GM18858 (cell line): ENCODE data around the gene BDKRB1.

ENCODE experiments used
- ATAC-seq: cut with Tn5 transposase; IDR thresholded peaks from one replicate; pipeline ENCODE4 v1.9.1; 2021; ENCODE audit not compliant: unreplicated experiment

Gene BDKRB1

DNA sequence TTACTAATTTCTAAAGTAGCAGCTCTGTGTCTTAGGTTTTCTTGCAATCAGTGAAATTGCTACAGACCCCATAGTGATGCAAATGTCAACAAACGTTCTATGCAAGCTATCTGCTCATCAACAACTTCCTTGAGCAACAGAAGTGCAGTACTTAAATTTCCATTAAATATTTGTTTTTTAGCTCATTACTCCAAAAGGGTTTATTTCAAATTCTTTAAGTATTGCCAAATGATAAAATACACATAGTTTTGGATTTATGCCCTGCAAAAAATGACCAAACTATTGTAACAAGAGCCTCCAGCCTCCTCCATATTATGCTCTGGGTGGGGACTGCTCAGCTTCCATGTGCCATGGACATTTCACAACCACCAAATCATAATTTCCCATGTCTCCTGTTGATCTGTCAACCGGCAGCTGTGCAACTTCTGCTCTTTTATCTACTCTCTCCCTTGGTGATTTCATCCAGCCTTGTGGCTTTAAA, 4.4 kb downstream of the BDKRB1 start:
- no peak for ATAC-seq

DNA sequence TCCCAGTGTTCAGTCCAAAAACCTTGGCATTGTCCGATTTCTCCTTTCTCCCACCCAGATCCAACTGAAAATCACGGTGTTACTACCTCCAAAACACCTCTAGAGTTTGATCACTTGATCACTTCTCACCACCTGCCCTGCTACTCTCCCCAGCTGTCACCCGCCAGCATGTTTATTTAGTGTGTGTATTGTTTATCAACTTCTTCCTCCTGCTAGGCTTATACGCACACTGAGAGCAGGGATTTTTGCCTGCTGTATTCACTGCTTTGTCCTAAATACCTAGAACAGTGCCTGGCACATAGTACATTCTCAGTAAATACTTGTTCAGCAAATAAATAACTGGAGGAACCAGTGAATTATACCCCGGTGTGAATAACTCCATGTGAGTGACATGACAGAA, 5.0 kb downstream of the BDKRB1 start:
- ATAC-seq: no peak

DNA sequence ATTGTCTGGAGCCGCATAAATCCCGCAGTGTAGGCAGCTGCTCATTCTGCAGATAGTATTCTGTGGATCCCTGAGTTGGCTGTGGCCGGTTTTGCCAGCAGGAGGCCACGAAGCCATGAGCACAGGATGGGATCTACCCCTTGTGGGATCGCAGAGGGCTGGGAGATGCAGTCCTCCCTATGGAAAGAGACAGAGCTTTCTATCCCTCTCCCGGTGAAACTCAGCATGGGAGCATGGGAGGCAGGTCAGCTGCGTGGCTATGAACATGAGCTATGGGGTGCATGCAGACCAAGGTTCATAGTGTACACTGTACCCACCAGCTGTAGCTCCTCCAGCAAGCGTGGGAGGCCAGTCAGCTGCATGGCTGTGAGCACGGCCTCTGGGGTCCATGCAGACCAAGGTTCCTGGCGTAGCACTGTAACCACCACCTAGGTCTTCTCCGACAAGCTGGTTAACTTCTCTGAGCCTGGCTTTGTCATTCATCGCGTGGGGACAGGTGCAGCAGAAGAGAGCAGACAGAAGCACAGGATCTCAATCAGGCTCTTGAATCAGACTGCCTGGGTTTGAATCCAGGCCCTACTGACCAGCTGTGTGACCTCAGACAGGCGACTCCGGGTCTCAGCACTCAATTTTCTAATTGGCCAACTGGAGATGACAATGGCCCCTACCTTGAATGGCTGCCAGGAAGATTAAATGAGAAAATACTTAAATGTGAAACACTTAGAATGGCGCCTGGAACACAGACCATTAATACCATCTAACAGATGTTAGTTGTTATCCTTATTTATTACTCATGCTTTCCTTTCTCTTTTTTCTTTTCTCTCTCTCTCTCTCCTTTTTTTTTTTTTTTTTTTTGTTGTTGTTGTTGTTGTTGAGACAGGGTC, 6.0 kb downstream of the BDKRB1 start:
- ATAC-seq: no peak

DNA sequence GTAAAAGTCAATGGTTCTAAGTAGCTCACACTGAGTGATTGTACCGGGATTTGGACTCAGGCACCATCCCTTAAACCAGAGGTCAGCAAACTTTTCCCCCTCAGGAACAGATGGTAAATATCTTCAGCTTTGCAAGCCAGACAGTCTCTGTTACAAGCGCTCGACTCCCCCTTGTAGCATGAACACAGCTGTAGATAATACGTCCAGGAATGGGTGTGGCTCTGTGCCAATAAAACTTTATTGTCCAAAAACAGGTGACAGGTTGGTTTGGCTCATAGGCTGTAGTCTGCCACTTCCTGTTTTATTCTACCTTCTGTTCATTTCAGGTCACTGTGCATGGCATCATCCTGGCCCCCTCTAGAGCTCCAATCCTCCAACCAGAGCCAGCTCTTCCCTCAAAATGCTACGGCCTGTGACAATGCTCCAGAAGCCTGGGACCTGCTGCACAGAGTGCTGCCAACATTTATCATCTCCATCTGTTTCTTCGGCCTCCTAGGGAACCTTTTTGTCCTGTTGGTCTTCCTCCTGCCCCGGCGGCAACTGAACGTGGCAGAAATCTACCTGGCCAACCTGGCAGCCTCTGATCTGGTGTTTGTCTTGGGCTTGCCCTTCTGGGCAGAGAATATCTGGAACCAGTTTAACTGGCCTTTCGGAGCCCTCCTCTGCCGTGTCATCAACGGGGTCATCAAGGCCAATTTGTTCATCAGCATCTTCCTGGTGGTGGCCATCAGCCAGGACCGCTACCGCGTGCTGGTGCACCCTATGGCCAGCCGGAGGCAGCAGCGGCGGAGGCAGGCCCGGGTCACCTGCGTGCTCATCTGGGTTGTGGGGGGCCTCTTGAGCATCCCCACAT, 7.6 kb downstream of the BDKRB1 start:
- ATAC-seq: no peak

DNA sequence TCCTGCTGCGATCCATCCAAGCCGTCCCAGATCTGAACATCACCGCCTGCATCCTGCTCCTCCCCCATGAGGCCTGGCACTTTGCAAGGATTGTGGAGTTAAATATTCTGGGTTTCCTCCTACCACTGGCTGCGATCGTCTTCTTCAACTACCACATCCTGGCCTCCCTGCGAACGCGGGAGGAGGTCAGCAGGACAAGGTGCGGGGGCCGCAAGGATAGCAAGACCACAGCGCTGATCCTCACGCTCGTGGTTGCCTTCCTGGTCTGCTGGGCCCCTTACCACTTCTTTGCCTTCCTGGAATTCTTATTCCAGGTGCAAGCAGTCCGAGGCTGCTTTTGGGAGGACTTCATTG, 8.2 kb downstream of the BDKRB1 start:
- ATAC-seq: no peak

DNA sequence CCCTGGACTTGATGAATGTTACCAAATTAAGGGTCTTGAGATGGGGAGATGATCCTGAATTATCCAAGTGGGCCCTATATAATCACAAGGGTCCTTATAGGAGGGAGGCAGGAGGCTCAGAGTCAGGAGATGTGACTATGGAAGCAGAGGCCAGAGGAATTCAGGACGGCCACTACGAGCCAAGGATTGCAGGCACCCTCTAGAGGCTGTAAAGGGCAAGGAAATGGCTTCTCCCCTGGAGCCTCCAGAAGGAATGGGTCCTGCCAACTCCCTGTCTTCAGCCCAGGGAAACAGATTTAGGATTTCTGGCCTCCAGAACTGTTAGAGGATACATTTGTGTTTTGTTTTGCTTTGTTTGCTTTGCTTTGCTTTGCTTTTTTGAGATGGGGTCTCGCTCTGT, 8.8 kb downstream of the BDKRB1 start:
- ATAC-seq: no peak

DNA sequence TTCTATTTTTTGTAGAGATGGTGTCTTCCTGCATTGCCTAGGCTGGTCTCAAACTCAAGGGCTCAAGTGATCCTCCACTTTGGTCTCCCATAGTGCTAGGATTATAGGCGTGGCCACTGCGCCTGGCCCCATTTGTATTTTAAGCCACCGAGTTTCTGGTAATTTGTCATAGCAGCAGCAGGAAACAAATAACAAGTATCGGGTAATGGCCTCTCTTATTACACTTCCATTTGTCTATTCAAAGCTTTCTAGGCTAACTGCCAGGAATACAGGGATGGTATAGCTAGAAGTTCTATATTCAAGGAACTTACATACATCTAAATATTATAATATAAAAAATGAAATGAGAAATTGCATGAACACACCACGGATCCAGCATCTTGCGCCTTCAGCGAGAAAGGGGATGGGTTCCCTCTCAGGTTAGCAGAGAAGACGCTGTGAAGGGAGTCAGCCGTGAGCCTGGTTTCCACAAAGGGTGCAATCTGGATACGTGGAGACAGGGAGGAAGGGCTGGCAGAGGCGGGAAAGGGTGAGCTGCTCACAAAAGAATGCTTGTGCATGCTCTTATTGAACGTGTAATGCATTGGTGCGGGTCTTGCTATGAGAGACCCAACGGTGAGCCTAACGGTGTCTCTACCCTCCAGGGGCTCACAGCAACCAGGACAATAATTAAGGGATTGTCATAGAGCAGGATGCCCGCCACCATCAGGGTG, 9.5 kb downstream of the BDKRB1 start:
- ATAC-seq: no peak

DNA sequence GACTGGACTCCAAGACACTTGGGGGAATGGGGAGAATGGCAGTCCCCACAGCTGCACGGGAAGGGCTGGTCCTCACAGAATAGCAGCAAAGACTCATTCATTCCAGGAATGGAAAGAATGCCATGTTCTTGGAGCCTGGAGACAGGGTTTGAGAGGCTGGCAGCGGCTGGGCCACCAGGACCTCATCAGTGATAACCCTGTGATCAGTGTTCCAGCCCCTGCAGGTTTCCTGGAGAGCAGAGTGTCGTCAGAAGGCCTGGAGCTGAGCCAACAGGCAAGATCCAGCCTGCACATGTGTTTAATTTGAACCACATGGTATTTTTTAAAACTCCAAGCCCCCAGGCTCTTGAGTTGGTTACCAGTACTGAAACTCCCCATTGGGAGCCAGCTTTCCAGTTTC, 11.3 kb downstream of the BDKRB1 start:
- ATAC-seq: no peak

DNA sequence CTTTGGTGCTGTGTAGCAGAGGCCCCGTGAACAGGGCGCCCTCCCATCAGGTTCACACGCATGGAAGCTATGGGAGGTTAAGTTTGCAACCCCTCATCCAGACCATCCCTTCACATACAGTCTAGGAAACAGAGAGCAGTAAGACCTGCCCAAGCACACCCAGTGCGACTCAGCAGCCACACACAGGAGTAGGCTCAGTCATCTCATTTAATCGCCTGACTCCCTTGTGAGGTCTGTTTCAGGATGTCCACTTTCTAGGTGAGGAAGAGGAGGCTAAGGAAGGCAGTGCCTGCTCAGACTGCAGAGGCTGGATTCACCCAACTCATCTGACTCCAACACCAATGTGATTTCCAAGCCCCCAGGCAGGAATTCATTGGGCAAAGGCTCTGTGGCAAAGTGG, 11.9 kb downstream of the BDKRB1 start:
- no peak for ATAC-seq

DNA sequence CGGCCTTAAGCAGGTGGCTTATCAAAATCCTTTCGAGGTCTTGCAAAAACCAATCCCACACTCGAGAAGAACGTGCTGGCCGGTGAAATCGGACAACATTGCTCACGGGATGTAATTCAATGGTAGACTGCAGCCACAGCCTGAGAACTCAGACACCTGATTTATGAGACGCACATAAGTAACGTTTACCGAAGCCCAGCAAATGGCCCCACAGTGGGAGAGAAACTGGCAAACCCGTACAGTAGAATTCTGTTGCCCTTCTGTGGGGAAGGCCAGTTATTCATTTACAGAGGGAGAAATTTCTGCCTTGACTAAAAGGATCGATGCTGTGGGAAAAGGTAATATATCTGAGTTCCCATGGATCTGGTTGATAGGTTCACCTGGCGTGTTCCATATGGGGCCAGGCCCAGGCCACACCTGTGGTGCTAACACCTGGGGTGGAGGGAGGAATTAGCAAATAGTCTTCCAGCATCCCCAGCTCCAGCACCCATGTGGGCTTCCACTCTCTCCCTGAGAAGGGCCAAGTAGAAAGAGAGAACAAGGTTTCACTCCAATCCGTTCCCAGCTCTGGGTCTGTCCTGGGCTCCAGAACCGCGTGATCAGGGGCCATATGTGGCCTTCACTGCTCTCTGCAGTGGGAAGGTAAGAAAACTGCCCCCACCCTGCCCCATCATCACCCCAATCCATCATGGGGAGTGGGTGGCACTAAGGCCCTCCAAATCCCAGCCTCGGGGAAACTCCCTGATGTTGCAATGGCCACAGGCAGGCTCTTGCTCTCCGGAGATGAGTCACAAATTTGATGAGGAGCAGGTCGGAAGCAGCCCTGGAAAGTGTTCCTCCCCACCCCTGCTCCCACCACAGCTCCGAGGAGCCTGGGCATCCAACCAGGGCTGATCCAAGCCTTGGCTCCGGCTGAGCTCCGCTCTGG, 12.7 kb downstream of the BDKRB1 start:
- no peak for ATAC-seq

DNA sequence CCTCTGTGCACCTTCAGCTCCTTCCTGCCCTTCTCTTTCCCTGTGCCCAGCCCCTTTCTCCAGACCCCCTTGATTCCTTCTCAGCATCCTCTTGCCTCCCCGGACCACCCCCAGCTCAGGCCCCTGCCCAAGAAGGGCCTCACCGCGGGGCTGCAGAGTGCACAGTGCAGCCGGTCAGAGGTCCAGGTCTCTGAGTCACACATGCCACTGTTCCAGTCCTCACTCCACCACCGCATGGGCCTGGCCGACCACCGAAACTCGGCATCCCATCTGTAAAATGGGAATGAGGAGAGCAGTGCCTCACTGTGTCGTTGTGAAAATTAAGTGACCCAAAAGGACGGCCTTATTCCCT, 13.3 kb downstream of the BDKRB1 start:
- no peak for ATAC-seq

DNA sequence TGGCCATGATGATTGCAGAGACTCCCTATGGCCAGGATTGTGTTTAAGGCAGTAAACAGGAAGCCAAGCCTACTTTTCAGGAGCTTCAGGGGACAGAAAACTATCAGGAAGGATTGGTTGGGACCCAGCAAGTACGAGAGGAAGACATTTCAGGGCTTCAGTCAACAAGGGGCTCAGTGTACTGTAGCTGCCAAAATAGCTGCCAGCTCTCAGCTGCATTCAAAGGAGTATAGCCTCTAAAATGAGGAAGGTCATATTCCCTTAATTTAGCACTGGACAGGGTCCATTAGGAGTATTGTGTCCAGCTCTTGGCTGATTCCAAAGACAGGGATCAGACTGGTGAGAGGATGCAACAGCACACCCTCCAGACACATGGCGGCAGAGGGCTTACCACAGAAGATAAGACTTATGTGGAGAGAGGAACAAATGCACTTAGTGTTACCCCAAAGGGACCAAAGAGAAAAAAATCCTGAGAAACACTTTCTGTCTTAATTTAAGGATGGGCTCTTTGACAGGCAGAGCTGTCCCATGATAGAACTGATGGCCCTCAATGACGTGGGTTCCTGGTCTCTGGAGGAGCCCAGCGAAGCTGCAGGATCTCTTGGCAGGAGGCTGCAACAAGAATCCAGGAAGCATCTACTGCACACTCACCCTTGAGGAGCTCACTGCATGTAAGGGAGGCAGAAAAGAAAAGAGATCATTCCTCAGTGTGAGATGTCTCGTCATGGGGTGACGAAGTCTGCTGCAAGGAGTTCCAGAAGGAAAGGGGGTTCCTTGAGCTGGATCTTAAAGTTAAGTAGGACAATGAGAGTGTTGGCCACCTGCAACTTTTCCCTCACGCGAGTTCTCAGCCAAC, 14.8 kb downstream of the BDKRB1 start:
- no peak for ATAC-seq

DNA sequence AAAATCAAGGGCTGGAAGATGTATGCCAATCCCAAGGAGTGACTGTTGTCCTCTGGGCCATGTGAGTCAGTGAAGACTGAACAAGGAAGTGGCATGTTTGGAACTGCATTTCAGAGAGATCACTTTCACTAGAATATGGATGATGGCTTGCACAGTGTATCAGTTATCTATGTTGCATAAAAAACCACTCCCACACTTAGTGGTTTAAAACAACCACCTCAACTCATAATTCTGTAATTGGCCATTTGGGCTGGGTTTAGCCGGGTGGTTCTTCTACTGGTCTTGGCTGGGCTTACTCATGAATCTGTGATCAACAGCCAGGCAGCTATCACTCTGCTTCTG, 15.4 kb downstream of the BDKRB1 start:
- ATAC-seq: no peak

DNA sequence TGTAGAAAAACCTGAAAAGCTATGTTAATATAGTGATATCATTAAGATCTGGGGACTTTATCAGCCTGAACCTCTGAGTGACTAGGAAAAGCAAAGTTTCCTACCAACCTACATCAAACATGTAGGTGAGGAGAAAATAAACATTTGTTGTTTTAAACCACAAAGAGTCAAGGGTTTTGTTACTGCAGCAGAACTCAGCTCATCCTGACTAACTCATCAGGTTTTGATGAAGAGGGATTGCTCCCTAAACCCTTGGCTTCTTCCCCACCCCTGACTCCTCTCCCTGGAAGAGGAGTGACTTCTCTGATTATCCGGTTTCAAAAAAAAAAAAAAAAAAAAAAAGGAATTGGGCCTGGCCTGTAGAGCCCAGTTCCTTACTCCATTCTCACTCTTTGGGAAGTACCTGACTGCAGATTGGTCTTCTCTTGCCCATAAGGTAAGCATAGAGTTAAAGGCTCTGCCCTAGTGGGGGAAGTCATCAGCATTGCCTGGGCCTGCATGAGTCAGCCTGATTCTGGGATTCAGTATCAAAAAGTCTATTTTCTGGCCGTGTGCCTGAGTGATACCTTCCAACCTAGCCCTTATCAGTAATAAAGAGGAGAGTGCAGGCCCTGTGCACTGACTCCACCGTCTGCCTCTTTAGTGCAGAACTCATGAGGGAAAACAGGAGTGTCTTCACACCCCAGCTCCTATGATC, 16.9 kb downstream of the BDKRB1 start:
- ATAC-seq: no peak

DNA sequence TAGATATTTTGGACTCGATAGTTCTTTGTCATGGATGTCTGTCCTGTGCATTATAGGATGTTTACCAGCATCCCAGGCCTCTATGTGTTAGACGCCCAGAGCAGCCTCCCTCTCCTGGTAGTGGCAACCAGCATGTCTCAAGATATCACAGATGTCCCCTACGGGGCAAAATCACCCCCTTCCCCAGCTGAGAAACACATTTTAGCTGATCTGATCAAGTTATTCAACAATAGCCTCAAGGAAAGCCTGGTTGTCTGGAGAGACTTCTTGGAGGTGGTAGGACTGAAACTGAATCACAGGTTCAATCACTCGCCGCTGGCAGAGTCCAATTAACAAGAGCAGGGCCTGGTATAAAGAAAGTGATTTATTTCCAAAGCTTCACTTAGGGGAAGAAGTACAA, 17.6 kb downstream of the BDKRB1 start:
- no peak for ATAC-seq

DNA sequence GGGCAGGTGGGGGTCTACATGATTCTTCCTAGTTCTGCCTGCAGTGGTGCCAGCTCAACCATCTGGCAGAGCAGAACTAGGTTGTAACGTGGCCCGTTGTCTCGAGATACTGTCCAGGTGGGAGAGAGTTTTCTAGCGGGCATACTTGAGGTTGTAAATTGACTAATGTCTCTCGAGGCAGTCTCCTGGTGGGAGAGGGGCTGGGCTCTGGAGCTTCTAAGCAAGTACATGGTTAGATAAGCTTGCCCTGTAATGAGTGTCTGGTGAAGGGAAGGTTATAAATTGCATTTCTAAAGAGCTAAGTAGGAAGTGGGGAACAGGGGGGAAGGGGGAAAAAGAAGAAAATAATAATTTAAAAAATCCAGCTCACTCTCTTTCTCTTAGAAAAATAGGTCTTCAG, 18.1 kb downstream of the BDKRB1 start:
- no peak for ATAC-seq

DNA sequence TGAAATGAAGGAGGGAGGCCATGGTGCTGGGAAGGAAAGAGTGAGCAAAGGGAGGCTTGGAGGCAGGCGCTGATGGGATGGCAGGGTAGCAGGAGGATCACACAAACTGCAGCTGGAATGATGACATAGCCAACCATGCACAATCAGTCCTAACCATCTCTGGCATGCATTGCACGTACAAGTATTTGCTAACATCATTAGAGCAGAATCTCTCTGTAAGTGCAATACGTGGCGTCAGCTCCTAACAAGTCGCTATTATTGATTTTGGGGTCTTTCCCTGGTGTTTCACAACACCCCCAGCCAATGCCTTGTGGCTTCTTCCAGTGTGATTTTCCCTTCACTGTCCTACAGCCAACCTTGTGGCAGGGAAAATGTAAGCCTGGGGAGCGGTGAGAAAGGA, 18.5 kb downstream of the BDKRB1 start:
- no peak for ATAC-seq

DNA sequence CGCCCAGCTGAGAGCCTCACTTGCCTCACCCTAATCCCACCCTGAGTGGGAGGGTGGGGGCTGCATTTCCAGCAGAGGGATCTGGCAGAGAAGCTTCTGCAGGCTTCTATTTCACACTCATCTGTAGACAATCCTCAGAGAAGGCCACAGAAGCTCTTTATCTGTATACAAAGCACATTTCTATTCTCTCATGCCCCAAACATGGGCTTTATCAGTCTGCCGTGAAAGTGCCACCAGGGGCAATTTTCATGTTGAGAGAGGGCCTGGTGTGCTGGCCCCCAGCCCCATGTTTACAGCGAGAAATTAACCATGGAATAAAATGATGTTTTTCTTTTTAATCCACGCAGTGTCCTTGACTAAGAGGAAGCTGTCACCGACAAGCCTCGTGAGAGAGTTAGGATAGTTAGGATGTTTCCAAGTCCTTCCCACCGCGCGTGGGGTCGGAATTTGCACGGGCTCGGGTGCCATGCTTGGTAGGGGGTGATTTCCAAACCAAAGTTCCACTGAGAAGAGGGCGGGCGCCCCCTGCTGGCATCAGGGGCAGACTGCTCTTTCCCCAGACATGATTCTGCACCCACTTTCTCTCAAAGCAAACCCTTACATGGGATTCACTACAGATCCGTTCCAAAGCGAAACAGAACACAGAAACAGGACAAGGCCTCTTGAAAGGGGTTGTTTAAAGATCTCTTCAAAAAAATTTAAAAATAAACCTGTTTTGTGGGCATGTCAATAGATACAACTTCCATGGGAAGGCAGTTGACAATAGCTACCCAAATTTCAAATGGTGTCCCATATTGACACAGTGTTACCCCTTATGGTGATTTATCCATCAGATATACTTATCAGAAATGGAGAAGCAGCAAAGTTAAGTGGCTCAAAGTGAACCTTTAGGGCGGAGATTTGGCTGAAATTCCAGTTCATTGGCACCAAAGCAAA, 19.4 kb downstream of the BDKRB1 start:
- no peak for ATAC-seq
